Measurements from ENCODE around the gene TMEM179B.
"Not testable (repeated sequence)": the region's sequence is repeated elsewhere in the genome, so short reads cannot be mapped to it uniquely, and the experiment has no call there.

TMEM179B gene

GRCh38 chr11:62816557-62816956 is 29.4 kb downstream of the TMEM179B start:
- Histone ChIP-seq H3K4me2 (ENCODE audit: insufficient read depth, low read length) (no peak overlapping the region), H3K27me3 (ENCODE audit: insufficient read depth, low read length, poor library complexity) (no peaks in the 10 kb centered on the region), H3K79me2 (ENCODE audit: insufficient read depth, low read length) (no peaks in the 10 kb centered on the region), H3K4me3 (ENCODE audit: low read depth in 1 of 2, low read length in 2 of 2) (no peak overlapping the region), H4K20me1 (ENCODE audit: insufficient read depth, low read length) (no peaks in the 10 kb centered on the region), H3K9me3 (ENCODE audit: insufficient read depth, low read length, severe bottlenecking) (no peaks in the 10 kb centered on the region), H3K4me1 (ENCODE audit: insufficient read depth, low read length) (no peaks in the 10 kb centered on the region), H3K36me3 (ENCODE audit: insufficient read depth, low read length) (peaks cover 41% of the 10 kb centered on the region), H3K9ac (ENCODE audit: low read depth, low read length) (no peak overlapping the region), H2AFZ (ENCODE audit: low read depth, low read length) (no peak overlapping the region), H3K27ac (ENCODE audit: low read length) (no peak overlapping the region)
- no peak for TF ChIP-seq EZH2 (IDR thresholded peaks at IDR 0.05; ENCODE audit: borderline replicate concordance, low read depth, low read length, severe bottlenecking)
- TF ChIP-seq CTCF (IDR thresholded peaks at IDR 0.05; ENCODE audit: borderline replicate concordance, extremely low read depth, low read length, poor library complexity, severe bottlenecking): no peak
- no peak for DNase-seq
- ATAC-seq (ENCODE audit: insufficient read depth, low read depth): no peak

GRCh38 chr11:62817129-62817528 is 29.9 kb downstream of the TMEM179B start:
- Histone ChIP-seq H2AFZ (ENCODE audit: low read depth, low read length) (no peak overlapping the region), H3K27ac (ENCODE audit: low read length) (no peak overlapping the region), H3K79me2 (ENCODE audit: insufficient read depth, low read length) (no peaks in the 10 kb centered on the region), H3K9ac (ENCODE audit: low read depth, low read length) (no peak overlapping the region), H3K4me2 (ENCODE audit: insufficient read depth, low read length) (no peak overlapping the region), H3K4me3 (ENCODE audit: low read depth in 1 of 2, low read length in 2 of 2) (no peak overlapping the region), H3K9me3 (ENCODE audit: insufficient read depth, low read length, severe bottlenecking) (no peaks in the 10 kb centered on the region), H4K20me1 (ENCODE audit: insufficient read depth, low read length) (no peaks in the 10 kb centered on the region), H3K27me3 (ENCODE audit: insufficient read depth, low read length, poor library complexity) (no peaks in the 10 kb centered on the region), H3K4me1 (ENCODE audit: insufficient read depth, low read length) (no peaks in the 10 kb centered on the region), H3K36me3 (ENCODE audit: insufficient read depth, low read length) (peaks cover 43% of the 10 kb centered on the region)
- ATAC-seq (ENCODE audit: insufficient read depth, low read depth) (no peak), DNase-seq (no peak)
- TF ChIP-seq EZH2 (IDR thresholded peaks at IDR 0.05; ENCODE audit: borderline replicate concordance, low read depth, low read length, severe bottlenecking) (no peak), CTCF (IDR thresholded peaks at IDR 0.05; ENCODE audit: borderline replicate concordance, extremely low read depth, low read length, poor library complexity, severe bottlenecking) (no peak)

- ATAC-seq (ENCODE audit: insufficient read depth, low read depth): no peak
- no peak overlapping the region for H3K9ac ChIP-seq (ENCODE audit: low read depth, low read length)
- TF ChIP-seq CTCF (IDR thresholded peaks at IDR 0.05; ENCODE audit: borderline replicate concordance, extremely low read depth, low read length, poor library complexity, severe bottlenecking) (no peak), EZH2 (IDR thresholded peaks at IDR 0.05; ENCODE audit: borderline replicate concordance, low read depth, low read length, severe bottlenecking) (no peak)
These were observed 36.5 kb downstream of the TMEM179B start for GRCh38 chr11:62823677-62824076.

GRCh38 chr11:62828130-62828529 is 40.9 kb downstream of the TMEM179B start:
- H3K79me2 ChIP-seq (ENCODE audit: insufficient read depth, low read length): peaks cover 51% of the 10 kb centered on the region
- H3K4me3 ChIP-seq (ENCODE audit: low read depth in 1 of 2, low read length in 2 of 2): not testable (repeated sequence)

More at GRCh38 chr11:62823677-62824076, 36.5 kb downstream of the TMEM179B start:
- peaks cover 17% of the 10 kb centered on the region for H3K79me2 ChIP-seq (ENCODE audit: insufficient read depth, low read length)
- H3K27me3 ChIP-seq (ENCODE audit: insufficient read depth, low read length, poor library complexity): no peaks in the 10 kb centered on the region
- 0 out of 2 replicates have a peak, but pooled peaks cover 3% of the 10 kb centered on the region for H4K20me1 ChIP-seq (ENCODE audit: insufficient read depth, low read length)
- H3K27ac ChIP-seq (ENCODE audit: low read length): no peak overlapping the region
- H3K4me2 ChIP-seq (ENCODE audit: insufficient read depth, low read length): no peak overlapping the region
- no peaks in the 10 kb centered on the region for H3K9me3 ChIP-seq (ENCODE audit: insufficient read depth, low read length, severe bottlenecking)
- no peak overlapping the region for H2AFZ ChIP-seq (ENCODE audit: low read depth, low read length)
- peaks cover 75% of the 10 kb centered on the region for H3K36me3 ChIP-seq (ENCODE audit: insufficient read depth, low read length)
- no peak overlapping the region for H3K4me3 ChIP-seq (ENCODE audit: low read depth in 1 of 2, low read length in 2 of 2)
- no peak for DNase-seq
- no peaks in the 10 kb centered on the region for H3K4me1 ChIP-seq (ENCODE audit: insufficient read depth, low read length)

More at GRCh38 chr11:62828130-62828529, 40.9 kb downstream of the TMEM179B start:
- H3K27ac ChIP-seq (ENCODE audit: low read length); H3K27me3 ChIP-seq (ENCODE audit: insufficient read depth, low read length, poor library complexity); DNase-seq; H3K9ac ChIP-seq (ENCODE audit: low read depth, low read length); ATAC-seq (ENCODE audit: insufficient read depth, low read depth); H2AFZ ChIP-seq (ENCODE audit: low read depth, low read length); H3K9me3 ChIP-seq (ENCODE audit: insufficient read depth, low read length, severe bottlenecking); H3K4me2 ChIP-seq (ENCODE audit: insufficient read depth, low read length): not testable (repeated sequence)
- peaks cover 23% of the 10 kb centered on the region for H3K4me1 ChIP-seq (ENCODE audit: insufficient read depth, low read length)
- H4K20me1 ChIP-seq (ENCODE audit: insufficient read depth, low read length): peaks cover 15% of the 10 kb centered on the region; the same call in 1 of the 2 replicates
- peaks cover 65% of the 10 kb centered on the region for H3K36me3 ChIP-seq (ENCODE audit: insufficient read depth, low read length)
